ENCODE results near the gene GPR171. TPM values are rescaled to one million over a fixed set of nuclear protein-coding genes. Genes with fewer than 3 reads are reported as not detected.

Gene GPR171
- total and polyA plus RNA-seq, 2 of the 13 experiments (the other 11 are each of a cell fraction or from before 2014, with no cell fraction given), result not detected

GRCh38 chr3:151197981-151198767 is 4.8 kb downstream of the GPR171 start (continued):
- TF ChIP-seq HMGXB3 (CRISPR knock-in tag; IDR thresholded peaks at IDR 0.05; ENCODE audit: borderline replicate concordance) (no peak), ZNF20 (CRISPR knock-in tag; IDR thresholded peaks at IDR 0.05) (no peak), LBX2 (CRISPR knock-in tag; IDR thresholded peaks at IDR 0.05; ENCODE audit: borderline replicate concordance) (no peak), ZNF567 (CRISPR knock-in tag; IDR thresholded peaks at IDR 0.05; ENCODE audit: borderline replicate concordance) (no peak), ZNF431 (CRISPR knock-in tag; IDR thresholded peaks at IDR 0.05; ENCODE audit: borderline replicate concordance, low read depth) (peak; percentile 33; the same call in 1 of the 2 replicates), BCL6 (CRISPR knock-in tag; IDR thresholded peaks at IDR 0.05) (peak; percentile 89), NR2F1 (CRISPR knock-in tag; IDR thresholded peaks at IDR 0.05) (peak; percentile 77 to 91), ZNF607 (CRISPR knock-in tag; IDR thresholded peaks at IDR 0.05; ENCODE audit: borderline replicate concordance) (no peak), ZNF777 (CRISPR knock-in tag; IDR thresholded peaks at IDR 0.05) (no peak), ZNF430 (CRISPR knock-in tag; IDR thresholded peaks at IDR 0.05) (0 out of 2 replicates have a peak, but pooled peaks have one; percentile 56), ZSCAN21 (CRISPR knock-in tag; IDR thresholded peaks at IDR 0.05; ENCODE audit: borderline replicate concordance) (peak; percentile 91), TFDP1 (CRISPR knock-in tag; IDR thresholded peaks at IDR 0.05; ENCODE audit: borderline replicate concordance) (no peak), ZMYM3 (CRISPR knock-in tag; IDR thresholded peaks at IDR 0.05) (peak; percentile 47; the same call in 1 of the 2 replicates), ZNF615 (CRISPR knock-in tag; IDR thresholded peaks at IDR 0.05; ENCODE audit: borderline replicate concordance) (no peak), HNRNPK (IDR thresholded peaks at IDR 0.05; ENCODE audit: low read depth, low read length, poor library complexity, severe bottlenecking) (no peak), THRA (CRISPR knock-in tag; IDR thresholded peaks at IDR 0.05; ENCODE audit: borderline replicate concordance) (peak; percentile 74; the same call in 1 of the 2 replicates), ZNF280B (CRISPR knock-in tag; IDR thresholded peaks at IDR 0.05; ENCODE audit: borderline replicate concordance) (no peak)

All from HepG2 (cell line).